Dendritic cell treated with granulocyte-macrophage colony-stimulating factor and Interleukin-4, amounts not matched to agents 40 ng/mL and 50 ng/mL, for 4 days (primary cell): Measurements from ENCODE around the gene CALB2.
"Not testable (repeated sequence)": the region's sequence is repeated elsewhere in the genome, so short reads cannot be mapped to it uniquely, and the experiment has no call there.

Source experiments
- H3K27ac Mint-ChIP-seq: one replicate; pipeline ENCODE4 v1.8.0; 2022; ENCODE audit warnings: mild to moderate bottlenecking, mixed read lengths
- H3K27me3 Mint-ChIP-seq: one replicate; pipeline ENCODE4 v1.8.0; 2022; ENCODE audit warnings: mild to moderate bottlenecking, mixed read lengths
- H3K36me3 Mint-ChIP-seq: one replicate; pipeline ENCODE4 v1.8.0; 2022; ENCODE audit warnings: low read depth, mixed read lengths
- H3K4me1 Mint-ChIP-seq: one replicate; pipeline ENCODE4 v1.8.0; 2022; ENCODE audit warnings: low read depth, mixed read lengths
- H3K4me3 Mint-ChIP-seq: one replicate; pipeline ENCODE4 v1.8.0; 2022; ENCODE audit warnings: mild to moderate bottlenecking, moderate library complexity, mixed read lengths
- H3K9me3 Mint-ChIP-seq: one replicate; pipeline ENCODE4 v1.8.0; 2022; ENCODE audit warnings: mixed read lengths
- intact Hi-C: fragments of 100-400 bp; cut with micrococcal nuclease; formaldehyde crosslinking; loops from one replicate; pipeline ENCODE4 v1.15.0; 2022

CALB2 gene, protein sequence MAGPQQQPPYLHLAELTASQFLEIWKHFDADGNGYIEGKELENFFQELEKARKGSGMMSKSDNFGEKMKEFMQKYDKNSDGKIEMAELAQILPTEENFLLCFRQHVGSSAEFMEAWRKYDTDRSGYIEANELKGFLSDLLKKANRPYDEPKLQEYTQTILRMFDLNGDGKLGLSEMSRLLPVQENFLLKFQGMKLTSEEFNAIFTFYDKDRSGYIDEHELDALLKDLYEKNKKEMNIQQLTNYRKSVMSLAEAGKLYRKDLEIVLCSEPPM

DNA sequence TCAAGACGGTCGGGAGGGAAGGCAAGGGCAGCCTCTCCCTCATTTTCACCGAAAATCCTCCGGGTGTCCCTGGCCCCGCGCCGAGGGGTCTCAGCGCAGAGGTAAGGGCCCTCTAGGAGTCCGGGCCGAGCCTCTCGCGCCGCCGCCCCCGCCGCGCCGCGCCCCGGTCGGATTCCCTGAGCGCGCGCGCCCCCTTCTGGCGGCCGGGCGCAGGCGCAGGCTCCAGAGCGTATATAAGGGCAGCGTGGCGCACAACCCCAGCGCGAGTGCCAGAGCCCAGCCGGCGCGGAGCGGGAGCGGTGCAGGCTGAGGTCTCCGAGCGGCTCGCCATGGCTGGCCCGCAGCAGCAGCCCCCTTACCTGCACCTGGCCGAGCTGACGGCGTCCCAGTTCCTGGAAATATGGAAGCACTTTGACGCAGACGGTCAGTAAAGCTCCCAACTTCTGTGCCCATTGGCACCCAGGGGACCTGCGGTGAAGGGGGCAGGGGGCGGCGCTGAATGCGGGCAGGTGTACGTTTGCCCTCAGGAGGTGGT, at the start of gene CALB2:
CALB2 (plus strand) TSS at position 260 of the 535 bp plus-strand sequence; CDS start at position 330, 70 bp downstream.
- Mint-ChIP-seq H3K4me3 (peak within 1 kb of the TSS; percentile 27), H3K27me3 (peaks cover 24% of the 10 kb centered on the region), H3K4me1 (no peaks in the 10 kb centered on the region), H3K27ac (no peak within 1 kb of the TSS), H3K9me3 (no peaks in the 10 kb centered on the region), H3K36me3 (no peaks in the 10 kb centered on the region)
- intact Hi-C loops, result loop anchor here (1.0 kb wide), 1 partner anchor 143 kb away; no protein-coding TSS in a partner anchor

DNA sequence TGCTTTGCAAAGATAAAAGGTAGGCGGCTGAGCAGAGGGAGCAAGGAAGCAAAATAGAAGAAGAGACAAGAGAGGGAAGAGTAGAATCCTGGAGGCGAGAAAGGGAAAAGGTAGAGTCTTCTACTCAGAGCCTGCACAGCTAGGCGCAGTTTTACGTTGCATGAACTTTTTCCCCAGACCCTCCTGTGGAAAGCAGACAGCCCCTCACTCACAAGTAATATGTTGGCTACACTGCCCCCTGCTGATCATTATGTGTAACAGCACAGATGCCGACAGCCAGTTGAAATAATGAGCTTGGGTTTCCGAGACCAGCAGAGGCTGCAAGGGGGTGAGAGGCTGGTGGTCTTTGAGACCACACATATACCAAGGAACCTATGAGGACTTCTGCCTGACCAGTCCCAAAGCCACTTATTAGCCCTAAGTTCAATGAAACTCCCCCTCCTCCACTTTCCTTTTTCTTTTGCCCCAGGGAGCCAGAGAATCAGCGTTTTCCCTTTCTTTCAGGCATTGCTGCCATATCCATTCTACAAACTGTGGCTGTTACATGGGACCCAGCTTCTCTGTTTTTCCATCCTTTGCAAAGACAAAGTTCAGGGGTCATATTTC, 46.9 kb upstream of the CALB2 start:
- peaks cover 17% of the 10 kb centered on the region for H3K27me3 Mint-ChIP-seq
- no peaks in the 10 kb centered on the region for H3K9me3 Mint-ChIP-seq
- no peak overlapping the region for H3K4me3 Mint-ChIP-seq
- H3K36me3 Mint-ChIP-seq, result no peaks in the 10 kb centered on the region
- intact Hi-C loops, result loop anchor here (1.0 to 2.0 kb wide), 2 partner anchors 63 to 96 kb away; no protein-coding TSS in a partner anchor
- no peaks in the 10 kb centered on the region for H3K4me1 Mint-ChIP-seq
- no peak overlapping the region for H3K27ac Mint-ChIP-seq

DNA sequence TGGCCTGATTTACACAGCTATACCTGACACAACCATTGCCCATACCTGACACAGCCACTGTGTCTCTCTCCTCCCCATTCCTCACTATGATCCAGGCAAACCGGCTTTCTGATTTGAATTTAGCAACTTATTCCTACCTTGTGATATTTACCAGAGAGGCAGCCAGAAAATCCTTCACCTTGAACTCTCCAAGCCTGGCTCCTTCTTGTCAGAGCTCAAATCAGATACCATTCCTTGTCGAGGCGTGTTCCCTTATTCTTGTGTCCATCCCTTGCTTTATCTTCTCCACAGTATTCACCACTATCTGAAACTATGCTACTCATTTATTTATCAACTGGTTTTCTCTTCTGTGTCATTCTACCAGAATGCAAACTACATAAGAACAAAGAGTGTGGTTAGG, 44.9 kb upstream of the CALB2 start:
- H3K36me3 Mint-ChIP-seq, intact Hi-C loops, H3K9me3 Mint-ChIP-seq, H3K27ac Mint-ChIP-seq, H3K4me3 Mint-ChIP-seq, H3K4me1 Mint-ChIP-seq: not testable (repeated sequence)
- H3K27me3 Mint-ChIP-seq, result peaks cover 13% of the 10 kb centered on the region

DNA sequence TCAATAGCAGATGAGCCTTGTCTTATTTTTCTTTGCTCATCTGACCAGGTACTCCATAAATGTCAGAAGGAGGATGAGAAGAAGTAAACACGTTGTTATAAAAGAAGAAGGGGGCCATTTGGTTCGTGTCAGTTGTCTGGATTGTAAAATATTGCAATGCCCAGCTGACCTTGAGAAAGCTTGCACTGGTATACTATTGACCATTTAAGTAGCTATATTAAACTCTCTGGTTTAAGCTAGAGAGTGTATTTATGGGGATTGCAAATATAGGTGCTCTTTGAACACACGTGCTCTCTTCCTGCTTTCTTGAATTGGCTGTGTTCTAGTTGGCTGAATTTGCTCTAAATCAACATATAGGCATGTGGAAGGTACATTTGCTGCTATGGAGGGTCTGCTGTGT, 43.3 kb upstream of the CALB2 start:
- Mint-ChIP-seq H3K4me1 (no peaks in the 10 kb centered on the region), H3K36me3 (no peaks in the 10 kb centered on the region), H3K4me3 (no peak overlapping the region), H3K27me3 (peaks cover 10% of the 10 kb centered on the region), H3K9me3 (no peaks in the 10 kb centered on the region), H3K27ac (no peak overlapping the region)
- intact Hi-C loops, result no loop called here

DNA sequence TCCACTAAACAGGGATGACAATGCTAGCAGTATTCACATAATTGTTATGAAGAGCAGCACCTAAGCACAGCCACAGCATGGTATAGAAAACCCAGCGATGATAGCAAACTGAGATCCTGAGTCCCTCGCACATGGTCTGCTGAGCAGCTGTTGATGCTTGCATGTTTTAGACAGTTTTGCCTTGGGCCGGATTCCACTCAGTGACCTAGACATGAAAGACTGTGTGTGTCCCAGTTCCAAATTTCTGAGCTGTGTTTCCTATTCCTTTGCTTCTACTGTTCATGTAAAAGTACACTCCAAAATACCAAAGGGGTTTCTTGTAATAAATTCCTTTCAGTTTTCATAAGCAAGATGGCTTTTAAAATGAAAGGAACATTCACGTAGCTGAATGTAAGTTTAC, 38.5 kb upstream of the CALB2 start:
- Mint-ChIP-seq H3K9me3 (no peaks in the 10 kb centered on the region), H3K36me3 (no peaks in the 10 kb centered on the region), H3K27ac (no peak overlapping the region), H3K27me3 (peaks cover 3% of the 10 kb centered on the region), H3K4me1 (no peaks in the 10 kb centered on the region), H3K4me3 (no peak overlapping the region)
- intact Hi-C loops, result no loop called here

DNA sequence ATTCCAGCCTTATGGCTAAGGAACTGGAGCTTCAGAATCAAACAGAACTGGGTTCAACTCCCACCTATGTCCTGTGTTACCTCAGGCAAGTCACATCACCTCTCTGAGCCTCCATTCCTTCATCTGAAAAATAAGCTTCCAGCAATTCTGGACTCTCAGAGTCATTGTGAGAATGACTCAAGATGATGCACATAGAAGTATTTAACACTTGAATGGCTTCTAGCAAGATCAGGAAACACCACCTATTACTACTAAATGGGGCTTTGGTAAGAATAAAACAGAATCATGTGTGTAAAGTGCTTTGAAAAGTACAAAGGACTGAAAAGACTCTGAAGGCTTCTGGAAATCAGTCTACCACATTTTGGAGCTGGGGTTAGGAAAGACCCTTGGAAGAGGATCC, 30.8 kb upstream of the CALB2 start:
- peaks cover 3% of the 10 kb centered on the region for H3K27me3 Mint-ChIP-seq
- H3K9me3 Mint-ChIP-seq, result no peaks in the 10 kb centered on the region
- H3K27ac Mint-ChIP-seq, result no peak overlapping the region
- intact Hi-C loops, result no loop called here
- no peaks in the 10 kb centered on the region for H3K4me1 Mint-ChIP-seq
- no peak overlapping the region for H3K4me3 Mint-ChIP-seq
- H3K36me3 Mint-ChIP-seq, result no peaks in the 10 kb centered on the region

DNA sequence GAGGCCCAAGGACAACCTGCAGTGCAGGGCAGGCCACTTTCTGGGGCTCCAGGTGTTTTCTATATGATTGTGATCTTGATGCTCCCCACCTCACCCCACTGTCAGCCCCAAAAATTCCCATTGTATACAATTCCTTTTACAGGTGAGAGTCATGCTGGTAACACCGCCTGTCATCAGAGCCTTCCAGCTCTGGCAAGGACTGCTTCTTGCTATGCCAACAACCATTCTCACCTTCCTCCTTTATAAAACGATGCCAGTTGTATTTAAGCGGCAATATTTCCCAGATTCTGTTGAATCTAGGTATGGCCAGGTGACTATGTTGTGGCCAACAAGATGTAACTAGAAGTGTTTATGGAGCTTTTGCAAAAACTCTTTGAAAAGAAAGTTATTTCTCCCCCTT, 30.4 kb upstream of the CALB2 start:
- Mint-ChIP-seq H3K27me3 (peaks cover 3% of the 10 kb centered on the region), H3K27ac (no peak overlapping the region), H3K9me3 (no peaks in the 10 kb centered on the region), H3K4me3 (no peak overlapping the region), H3K4me1 (no peaks in the 10 kb centered on the region), H3K36me3 (no peaks in the 10 kb centered on the region)
- intact Hi-C loops, result no loop called here

DNA sequence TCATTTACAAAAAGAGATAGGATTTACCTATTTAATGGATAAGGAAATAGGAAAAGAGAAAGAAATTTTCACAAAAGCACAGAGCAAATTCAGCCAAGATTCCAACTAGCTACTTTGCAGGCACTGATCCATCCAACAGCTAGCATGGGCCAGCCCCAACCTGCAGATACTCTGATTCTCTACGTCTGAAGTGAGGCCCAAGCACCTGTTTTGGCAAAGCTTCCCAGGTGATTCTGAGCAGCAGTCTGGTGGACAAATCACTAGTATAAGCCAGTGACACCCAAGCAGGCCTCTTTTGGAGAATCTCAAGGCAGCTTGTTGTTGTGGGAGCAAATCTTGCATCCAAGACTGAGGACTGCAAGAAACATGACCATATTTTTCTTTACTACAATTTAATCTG, 20.9 kb upstream of the CALB2 start:
- no peak overlapping the region for H3K27ac Mint-ChIP-seq
- no peaks in the 10 kb centered on the region for H3K9me3 Mint-ChIP-seq
- H3K4me1 Mint-ChIP-seq, result no peaks in the 10 kb centered on the region
- peaks cover 2% of the 10 kb centered on the region for H3K27me3 Mint-ChIP-seq
- no peak overlapping the region for H3K4me3 Mint-ChIP-seq
- intact Hi-C loops, result no loop called here
- no peaks in the 10 kb centered on the region for H3K36me3 Mint-ChIP-seq

DNA sequence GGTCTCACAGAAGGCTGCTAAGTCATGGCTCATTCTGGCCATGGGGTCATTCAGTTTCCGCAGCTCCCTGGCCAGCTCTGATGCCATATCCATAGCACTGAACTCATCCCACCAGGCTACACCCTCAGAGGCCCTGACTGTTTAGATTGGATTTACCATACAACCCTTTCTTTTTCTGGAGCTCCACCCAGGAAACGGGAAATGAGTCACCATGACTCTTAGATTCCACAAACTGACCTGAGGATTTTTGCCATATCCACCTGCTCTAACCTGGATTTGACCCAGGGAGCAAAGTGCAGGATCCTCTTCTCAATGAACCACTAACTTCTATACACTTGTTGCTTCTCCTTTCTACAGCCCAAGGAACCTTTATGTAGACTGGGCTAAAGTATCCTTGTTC, 20.3 kb upstream of the CALB2 start:
- no peak overlapping the region for H3K27ac Mint-ChIP-seq
- intact Hi-C loops, result no loop called here
- H3K4me1 Mint-ChIP-seq, result no peaks in the 10 kb centered on the region
- no peaks in the 10 kb centered on the region for H3K36me3 Mint-ChIP-seq
- H3K4me3 Mint-ChIP-seq, result no peak overlapping the region
- H3K27me3 Mint-ChIP-seq, result peaks cover 2% of the 10 kb centered on the region
- no peaks in the 10 kb centered on the region for H3K9me3 Mint-ChIP-seq

DNA sequence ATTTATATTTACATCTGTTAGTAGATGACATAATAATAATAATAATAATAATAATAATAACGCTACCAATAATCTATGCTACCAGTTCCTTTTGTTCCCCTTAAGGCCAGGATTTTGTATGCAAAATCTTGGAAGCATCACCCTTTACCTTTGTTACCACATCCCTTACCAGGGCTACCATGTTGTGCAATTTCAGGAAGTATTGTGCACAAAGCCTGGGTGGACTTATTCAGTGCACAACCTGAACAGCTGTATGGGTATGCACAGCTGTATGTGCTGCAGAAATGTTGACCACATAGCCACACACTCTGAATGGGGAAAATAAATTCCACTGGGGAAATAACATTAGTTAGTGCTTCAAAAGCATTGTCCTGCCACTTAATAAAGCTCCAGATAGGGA, 19.9 kb upstream of the CALB2 start:
- H3K36me3 Mint-ChIP-seq, result no peaks in the 10 kb centered on the region
- no peak overlapping the region for H3K27ac Mint-ChIP-seq
- no peaks in the 10 kb centered on the region for H3K9me3 Mint-ChIP-seq
- H3K4me3 Mint-ChIP-seq, result no peak overlapping the region
- H3K27me3 Mint-ChIP-seq, result peaks cover 2% of the 10 kb centered on the region
- no peaks in the 10 kb centered on the region for H3K4me1 Mint-ChIP-seq
- intact Hi-C loops, result no loop called here

DNA sequence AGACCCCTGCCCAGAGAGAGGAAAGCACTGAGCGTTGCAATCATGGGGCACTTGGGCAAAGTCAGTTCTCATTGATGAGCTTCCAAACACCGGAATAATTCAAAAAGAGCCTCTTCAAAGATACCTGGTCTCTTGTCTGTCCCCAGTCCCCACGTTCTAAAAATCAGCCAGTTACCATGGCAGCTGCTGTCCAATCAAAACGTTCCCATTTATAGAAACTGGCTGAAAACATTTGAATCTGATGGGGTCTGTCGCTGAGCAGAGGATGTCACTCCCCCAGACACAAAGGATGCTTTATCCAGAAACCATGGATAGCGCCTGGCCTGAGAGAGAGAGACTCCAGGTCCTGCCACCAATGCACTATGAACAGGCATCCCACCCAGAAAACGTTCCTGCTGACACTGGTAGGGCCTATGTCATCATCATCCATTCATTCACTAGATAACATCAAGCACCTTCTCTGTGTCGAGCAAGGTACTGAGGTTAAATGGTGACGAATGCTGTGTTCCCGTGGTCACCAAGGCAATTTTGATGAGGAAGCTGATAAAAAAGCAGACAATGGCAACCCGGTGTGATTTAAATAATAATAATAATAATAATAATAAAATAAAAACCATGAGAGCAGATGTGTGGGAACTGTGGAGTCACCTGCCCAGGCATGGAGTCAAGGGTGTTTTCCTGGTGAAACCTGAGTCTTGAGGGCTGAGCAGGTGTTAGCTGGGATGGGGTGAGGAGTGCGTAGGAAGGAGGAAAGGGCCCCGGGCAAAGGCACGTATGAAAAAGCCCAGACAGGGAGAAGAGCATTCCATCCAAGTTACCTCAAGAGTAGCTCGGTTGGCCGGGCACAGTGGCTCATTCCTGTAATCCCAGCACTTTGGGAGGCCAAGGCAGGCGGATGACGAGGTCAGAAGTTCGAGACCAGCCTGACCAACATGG, 19.0 kb upstream of the CALB2 start:
- Mint-ChIP-seq H3K36me3 (no peaks in the 10 kb centered on the region), H3K27ac (no peak overlapping the region), H3K4me3 (no peak overlapping the region), H3K4me1 (no peaks in the 10 kb centered on the region), H3K9me3 (no peaks in the 10 kb centered on the region), H3K27me3 (peaks cover 1% of the 10 kb centered on the region)
- intact Hi-C loops, result no loop called here

DNA sequence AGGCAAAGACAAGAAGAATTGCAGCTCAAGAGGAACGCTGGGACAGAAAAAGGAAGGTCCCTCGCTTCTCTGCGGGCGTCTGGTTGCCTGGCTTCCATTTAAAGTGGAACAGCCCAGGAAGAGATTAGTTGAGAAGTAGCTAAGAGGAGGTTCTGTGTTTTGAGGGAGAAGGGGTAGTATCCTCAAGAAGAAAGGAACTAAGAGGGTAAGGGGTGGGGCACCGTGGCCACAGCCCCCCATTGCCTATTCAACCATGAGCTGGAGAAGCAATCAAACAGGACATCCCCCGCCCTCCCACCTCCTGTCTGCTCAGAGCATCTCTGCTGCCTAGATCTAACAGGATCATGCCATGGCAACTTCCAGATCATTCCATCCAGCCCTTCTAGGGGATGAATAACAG, 18.1 kb upstream of the CALB2 start:
- H3K27me3 Mint-ChIP-seq, result peaks cover 3% of the 10 kb centered on the region
- intact Hi-C loops, result no loop called here
- no peak overlapping the region for H3K27ac Mint-ChIP-seq

DNA sequence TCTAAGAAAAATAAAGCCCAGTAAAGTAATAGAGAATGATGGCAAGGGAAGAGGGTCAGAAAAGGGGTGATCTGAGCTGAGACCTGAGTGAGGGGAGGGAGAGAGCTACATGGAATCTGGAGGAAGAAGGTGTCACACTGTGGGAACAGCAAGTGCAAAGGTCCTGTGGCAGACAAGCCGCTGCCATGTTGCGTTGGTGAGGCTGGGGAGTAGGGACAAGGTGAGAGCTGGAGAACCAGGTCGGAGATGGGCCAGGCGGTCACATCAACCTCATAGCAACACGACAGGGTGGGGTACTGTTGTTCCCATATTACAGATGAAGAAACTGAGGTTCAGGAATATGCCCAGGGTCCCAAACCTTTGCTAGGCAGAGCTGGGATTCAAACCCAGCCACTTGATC, 16.6 kb upstream of the CALB2 start:
- H3K27me3 Mint-ChIP-seq, result peaks cover 3% of the 10 kb centered on the region

More for the DNA sequence above, 18.1 kb upstream of the CALB2 start:
- Mint-ChIP-seq H3K36me3 (no peaks in the 10 kb centered on the region), H3K4me3 (no peak overlapping the region), H3K9me3 (no peaks in the 10 kb centered on the region), H3K4me1 (no peaks in the 10 kb centered on the region)

DNA sequence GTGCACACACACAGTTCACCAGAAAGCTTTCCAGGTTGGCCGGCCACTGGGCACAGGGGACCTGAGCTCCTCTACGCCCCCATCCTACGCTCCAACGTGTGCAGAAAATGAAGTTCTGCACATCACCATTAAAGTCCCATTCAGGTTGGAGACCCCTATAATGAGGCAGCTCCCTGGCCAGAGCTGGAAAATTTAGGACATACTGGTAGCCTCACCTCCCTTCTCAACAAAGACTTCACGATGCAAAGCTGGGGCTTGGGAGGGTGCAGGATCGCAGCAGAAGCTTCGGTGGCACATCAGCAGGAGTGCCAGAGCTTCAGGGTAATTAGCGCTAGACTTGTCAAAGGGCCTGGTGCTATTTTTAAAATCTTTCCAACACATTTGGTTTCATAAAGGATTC, 15.4 kb upstream of the CALB2 start:
- H3K27ac Mint-ChIP-seq, result no peak overlapping the region
- no peaks in the 10 kb centered on the region for H3K4me1 Mint-ChIP-seq
- intact Hi-C loops, result no loop called here
- no peaks in the 10 kb centered on the region for H3K9me3 Mint-ChIP-seq
- H3K4me3 Mint-ChIP-seq, result no peak overlapping the region
- peaks cover 3% of the 10 kb centered on the region for H3K27me3 Mint-ChIP-seq
- H3K36me3 Mint-ChIP-seq, result no peaks in the 10 kb centered on the region

More for the DNA sequence above, 16.6 kb upstream of the CALB2 start:
- H3K4me1 Mint-ChIP-seq, result no peaks in the 10 kb centered on the region
- H3K27ac Mint-ChIP-seq, result no peak overlapping the region
- H3K36me3 Mint-ChIP-seq, result no peaks in the 10 kb centered on the region
- H3K4me3 Mint-ChIP-seq, result no peak overlapping the region
- intact Hi-C loops, result no loop called here
- no peaks in the 10 kb centered on the region for H3K9me3 Mint-ChIP-seq
